ENCODE results near the gene COL9A3. TPM values are rescaled to one million over a fixed set of nuclear protein-coding genes. Genes with fewer than 3 reads are reported as not detected.
A peak's percentile ranks its signal among the peaks of the same experiment; 100 is the strongest.

COL9A3 gene
- total and polyA plus RNA-seq, 11 donors = 0.67 to 6.0 (median 2.0) TPM

DNA sequence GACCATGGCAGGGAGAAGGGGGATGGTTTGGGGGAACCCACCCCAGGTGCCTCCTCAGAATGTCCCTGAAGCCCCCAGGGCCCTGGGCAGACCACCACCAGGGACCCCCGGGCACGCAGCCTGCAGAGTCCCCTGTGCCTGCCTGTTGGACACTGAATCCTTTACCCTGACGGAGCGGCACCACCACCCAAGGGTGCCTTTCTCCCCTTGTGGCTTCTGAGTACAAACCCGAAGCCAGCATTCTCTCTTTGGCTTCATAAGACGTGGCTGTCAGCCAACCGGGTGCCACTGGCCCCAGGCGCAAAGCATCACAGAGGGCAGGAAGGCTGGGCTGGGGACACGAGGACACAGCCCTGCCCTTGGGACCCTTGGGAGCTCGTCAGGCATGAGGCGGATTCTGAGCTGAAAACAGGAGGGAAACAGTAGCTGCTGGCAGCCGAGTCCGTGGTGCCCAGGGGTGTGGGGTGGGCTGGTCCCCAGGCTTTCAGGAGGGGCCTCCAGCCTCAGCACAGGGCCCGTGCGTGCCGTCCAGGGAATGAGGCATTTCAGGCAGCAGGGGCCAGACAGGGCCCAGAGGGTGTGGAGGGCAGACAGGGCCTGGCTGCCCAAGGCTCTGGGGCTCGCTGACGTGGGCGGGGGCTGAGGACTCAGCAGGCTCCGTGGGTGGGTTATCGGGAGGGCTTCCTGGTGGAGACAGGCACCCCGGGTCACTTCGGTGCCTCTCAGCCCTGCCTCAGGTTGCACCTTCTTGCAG is 3.5 kb downstream of the COL9A3 start:
- Histone ChIP-seq H3K27ac (peak overlapping the region in 1 of 12 donors; percentile 64), H3K36me3 (no peaks in the 10 kb centered on the region), H3K4me3 (no peak overlapping the region), H3K4me1 (peaks cover 0 to 63% (median 47%) of the 10 kb centered on the region in 12 donors), H3K9me3 (no peaks in the 10 kb centered on the region), H3K27me3 (peaks cover 8 to 35% (median 24%) of the 10 kb centered on the region in 9 donors)
- intact Hi-C loops (cut with DNase I) = no loop called here
- WGBS, 4 donors = 69 to 84% (median 77%) methylated on average over 15 to 23 of the region's 23 CpGs
- no peak for ATAC-seq
- no peak for DNase-seq
- no peak for TF ChIP-seq CTCF (IDR thresholded peaks at IDR 0.05)
- TF ChIP-seq POLR2A (IDR thresholded peaks at IDR 0.05) = no peak

GRCh38 chr20:62820962-62821725 is 4.3 kb downstream of the COL9A3 start:
- ATAC-seq (no peak), DNase-seq (no peak)
- TF ChIP-seq POLR2A (IDR thresholded peaks at IDR 0.05) (no peak), CTCF (IDR thresholded peaks at IDR 0.05) (no peak)
- peaks cover 8 to 28% (median 16%) of the 10 kb centered on the region in 9 donors for H3K27me3 ChIP-seq
- peaks cover 0 to 55% (median 40%) of the 10 kb centered on the region in 12 donors for H3K4me1 ChIP-seq
- WGBS, 4 donors = 89 to 91% (median 90%) methylated on average over 9 to 19 of the region's 19 CpGs
- H3K4me3 ChIP-seq = no peak overlapping the region
- no peaks in the 10 kb centered on the region for H3K9me3 ChIP-seq
- intact Hi-C loops (cut with DNase I) = no loop called here
- no peaks in the 10 kb centered on the region for H3K36me3 ChIP-seq
- no peak overlapping the region for H3K27ac ChIP-seq

DNA sequence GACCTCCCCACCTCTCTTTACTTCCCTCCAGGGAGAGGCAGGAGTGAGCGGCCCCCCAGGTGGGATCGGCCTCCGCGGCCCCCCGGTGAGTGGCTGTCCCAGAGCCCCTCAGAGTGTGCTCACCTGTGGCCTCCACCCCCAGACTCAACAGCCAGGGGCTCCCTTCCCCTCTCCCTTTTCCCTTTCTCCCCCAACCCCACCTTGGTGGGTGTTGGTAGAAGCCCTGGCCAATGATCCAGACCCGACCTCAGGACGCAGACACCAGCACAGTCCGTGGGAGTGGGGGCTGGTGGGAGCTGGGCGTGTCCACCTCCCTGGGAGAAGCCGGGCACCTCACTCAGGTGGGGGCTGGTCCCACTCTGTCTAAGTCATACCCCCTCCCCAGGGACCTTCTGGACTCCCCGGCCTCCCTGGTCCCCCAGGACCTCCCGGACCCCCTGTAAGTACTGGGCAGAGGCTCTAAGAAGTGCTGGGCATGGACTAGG is 4.9 kb downstream of the COL9A3 start:
- DNase-seq (no peak), ATAC-seq (no peak)
- WGBS, 4 donors = 91 to 95% (median 94%) methylated on average over 10 to 12 of the region's 12 CpGs
- no peaks in the 10 kb centered on the region for H3K36me3 ChIP-seq
- peaks cover 8 to 21% (median 11%) of the 10 kb centered on the region in 9 donors for H3K27me3 ChIP-seq
- intact Hi-C loops (cut with DNase I) = no loop called here
- no peak for TF ChIP-seq CTCF (IDR thresholded peaks at IDR 0.05)
- no peak for TF ChIP-seq POLR2A (IDR thresholded peaks at IDR 0.05)
- peaks cover 0 to 49% (median 34%) of the 10 kb centered on the region in 12 donors for H3K4me1 ChIP-seq
- no peaks in the 10 kb centered on the region for H3K9me3 ChIP-seq
- no peak overlapping the region for H3K27ac ChIP-seq
- no peak overlapping the region for H3K4me3 ChIP-seq

GRCh38 chr20:62822239-62822787 is 5.5 kb downstream of the COL9A3 start:
- TF ChIP-seq POLR2A (IDR thresholded peaks at IDR 0.05) (no peak), CTCF (IDR thresholded peaks at IDR 0.05) (no peak)
- Histone ChIP-seq H3K36me3 (no peaks in the 10 kb centered on the region), H3K9me3 (no peaks in the 10 kb centered on the region), H3K27ac (no peak overlapping the region), H3K4me3 (no peak overlapping the region), H3K4me1 (peaks cover 0 to 43% (median 32%) of the 10 kb centered on the region in 12 donors), H3K27me3 (peaks cover 3 to 16% (median 6%) of the 10 kb centered on the region in 9 donors)
- DNase-seq = no peak
- no peak for ATAC-seq
- intact Hi-C loops (cut with DNase I) = no loop called here
- WGBS, 4 donors = 69 to 94% (median 83%) methylated on average over 6 to 7 of the region's 7 CpGs
